ENCODE data around the gene FLNC. TPM values are rescaled to one million over a fixed set of nuclear protein-coding genes. Genes with fewer than 3 reads are reported as not detected.

FLNC gene
- total and polyA plus RNA-seq, 9 of the 15 experiments (the other 6 are each of a cell fraction or from before 2014, with no cell fraction given) = 0.90 to 155 (median 28.8) TPM

DNA sequence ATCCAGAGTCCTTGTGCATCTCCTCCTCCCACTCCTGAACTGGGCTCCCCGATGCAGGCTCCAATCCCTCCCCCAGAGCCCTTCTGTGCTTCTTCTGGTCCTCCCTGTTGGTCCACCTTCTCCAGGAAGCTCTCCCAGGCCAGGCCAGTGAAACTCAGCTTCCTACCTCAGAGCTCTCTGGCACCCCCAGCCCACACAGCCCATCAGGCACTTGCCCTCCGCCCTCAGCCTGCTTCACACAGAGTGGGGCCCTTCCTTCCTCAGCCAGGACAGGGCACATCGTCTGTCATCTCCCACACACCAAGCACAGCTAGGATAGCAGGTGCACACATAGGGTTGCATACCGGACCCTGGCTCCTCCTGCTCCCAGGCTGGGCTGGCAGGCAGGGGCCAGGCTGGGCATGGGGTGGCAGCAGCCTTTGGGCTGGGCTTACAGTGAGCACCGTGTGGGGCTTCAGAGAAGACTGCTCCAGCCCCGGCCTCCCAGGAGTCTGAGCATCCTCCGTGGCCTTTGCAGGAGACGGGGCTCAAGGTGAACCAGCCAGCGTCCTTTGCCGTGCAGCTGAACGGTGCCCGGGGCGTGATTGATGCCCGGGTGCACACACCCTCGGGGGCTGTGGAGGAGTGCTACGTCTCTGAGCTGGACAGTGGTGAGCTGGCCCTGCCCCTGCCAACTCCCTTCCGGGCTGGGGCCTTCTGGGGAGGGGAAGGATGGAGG, 26.0 kb downstream of the FLNC start (continued):
- peak; percentile 46 for TF ChIP-seq RBM22 (IDR thresholded peaks at IDR 0.05; ENCODE audit: low read depth, low read length, poor library complexity, severe bottlenecking)

DNA sequence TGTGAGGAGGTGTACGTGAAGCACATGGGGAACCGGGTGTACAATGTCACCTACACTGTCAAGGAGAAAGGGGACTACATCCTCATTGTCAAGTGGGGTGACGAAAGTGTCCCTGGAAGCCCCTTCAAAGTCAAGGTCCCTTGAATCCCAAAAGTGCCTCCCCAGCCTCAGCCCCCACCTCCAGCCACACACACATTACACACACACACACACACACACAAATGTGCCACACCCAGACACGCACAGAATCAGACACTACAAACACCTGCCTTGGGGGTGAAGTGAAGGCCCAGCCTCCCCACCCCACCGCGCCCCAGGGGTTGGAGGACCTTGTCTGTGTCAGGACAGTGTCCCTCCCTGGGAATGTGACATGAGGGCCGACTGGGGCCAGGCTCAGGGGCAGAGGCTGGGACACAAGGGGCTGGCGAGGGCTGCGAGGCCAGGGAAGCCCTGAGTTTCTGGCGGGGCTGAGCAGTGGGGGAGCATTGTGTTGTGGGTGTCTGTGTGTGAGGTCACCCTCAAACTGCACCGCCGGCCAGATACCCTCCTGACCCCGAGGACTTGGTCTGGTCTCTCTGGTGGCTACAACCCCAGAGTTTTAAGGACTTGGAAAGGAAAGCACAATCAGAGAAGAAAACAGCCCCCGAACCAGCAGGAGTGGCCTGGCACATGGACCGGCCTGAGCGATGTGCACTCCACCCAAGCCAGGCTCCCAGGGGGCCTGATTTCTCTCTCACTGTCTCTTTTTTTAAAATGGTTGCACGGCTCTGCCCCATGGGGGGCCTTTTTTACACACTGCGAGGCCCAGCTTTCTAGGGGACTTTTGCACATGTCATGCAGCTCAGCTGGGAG, 28.4 kb downstream of the FLNC start:
- ATAC-seq (no peak), FAIRE-seq (no peak), DNase-seq (ENCODE audit: extremely low read depth in 1 of 4, low spot score in 3 of 4) (peak; percentile 55 to 62 (median 56))
- ChIA-PET POLR2A (interaction anchor here (2.5 to 7.1 kb wide), 3 partner anchors 10 to 118 kb away, joined by 21 to 47 read pairs (median 40); partner anchors contain the start of gene CALU), CTCF (ENCODE audit: low intra/inter-chr PET ratio) (no interaction called here)
- peaks cover 57% of the 10 kb centered on the region; the same call in 2 of the 3 replicates for H3K36me3 ChIP-seq (ENCODE audit: control insufficient read depth, insufficient read depth, low read length)
- peaks cover 38 to 80% of the 10 kb centered on the region in 2 experiments for H3K4me1 ChIP-seq (replicated peaks in 1 of 2; ENCODE audit: control insufficient read depth in 2 of 2, insufficient read depth in 2 of 2, low read length in 2 of 2)
- in situ Hi-C loops (cut with MboI) = loop anchor here (5.0 kb wide), 1 partner anchor 54 kb away; the partner anchor contains the start of gene KCP
- no peak overlapping the region for H2AFZ ChIP-seq (ENCODE audit: low read depth, low read length)
- BruUV-seq (replicated peaks) = no TSS peak
- no peak overlapping the region for H3K4me3 ChIP-seq
- H3K27me3 ChIP-seq (ENCODE audit: control insufficient read depth in 2 of 2, insufficient read depth in 2 of 2, low read length in 2 of 2) = no peaks in the 10 kb centered on the region
- H4K20me1 ChIP-seq (replicated peaks; ENCODE audit: control insufficient read depth, insufficient read depth, low read length) = peaks cover 3% of the 10 kb centered on the region; the same call in 1 of the 2 replicates
- intact Hi-C loops (cut with micrococcal nuclease) = no loop called here
- H3K79me2 ChIP-seq (ENCODE audit: control insufficient read depth, insufficient read depth, low read length) = peaks cover 16% of the 10 kb centered on the region
- H3K27ac ChIP-seq (ENCODE audit: extremely low read depth, low read depth, low read length) = peak overlapping the region; percentile 84
- no peaks in the 10 kb centered on the region for H3K9me3 ChIP-seq (replicated peaks; ENCODE audit: control insufficient read depth, insufficient read depth, low read depth, low read length)
- 51% methylated on average over 18 of the region's 18 CpGs for WGBS (ENCODE audit: insufficient coverage, low coverage, missing lambda C conversion rate)
- H3K9me1 ChIP-seq (ENCODE audit: control insufficient read depth, insufficient read depth, low read length) = no peaks in the 10 kb centered on the region
- H3K4me2 ChIP-seq (ENCODE audit: insufficient read depth, low read length) = no peak overlapping the region
- H3K9ac ChIP-seq (ENCODE audit: insufficient read depth in 1 of 2, low read depth in 2 of 2, low read length in 2 of 2) = peak overlapping the region in 1 of 2 experiments; percentile 86; a peak in 2 of 4 replicates
- TF ChIP-seq, protein P1, sequence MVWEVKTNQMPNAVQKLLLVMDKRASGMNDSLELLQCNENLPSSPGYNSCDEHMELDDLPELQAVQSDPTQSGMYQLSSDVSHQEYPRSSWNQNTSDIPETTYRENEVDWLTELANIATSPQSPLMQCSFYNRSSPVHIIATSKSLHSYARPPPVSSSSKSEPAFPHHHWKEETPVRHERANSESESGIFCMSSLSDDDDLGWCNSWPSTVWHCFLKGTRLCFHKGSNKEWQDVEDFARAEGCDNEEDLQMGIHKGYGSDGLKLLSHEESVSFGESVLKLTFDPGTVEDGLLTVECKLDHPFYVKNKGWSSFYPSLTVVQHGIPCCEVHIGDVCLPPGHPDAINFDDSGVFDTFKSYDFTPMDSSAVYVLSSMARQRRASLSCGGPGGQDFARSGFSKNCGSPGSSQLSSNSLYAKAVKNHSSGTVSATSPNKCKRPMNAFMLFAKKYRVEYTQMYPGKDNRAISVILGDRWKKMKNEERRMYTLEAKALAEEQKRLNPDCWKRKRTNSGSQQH (CRISPR knock-in tag; IDR thresholded peaks at IDR 0.05) = 0 out of 2 replicates have a peak, but pooled peaks have one; percentile 40
- TF ChIP-seq CREM (IDR thresholded peaks at IDR 0.05; ENCODE audit: low read depth) (no peak), HOXB6 (CRISPR knock-in tag; IDR thresholded peaks at IDR 0.05; ENCODE audit: borderline replicate concordance) (no peak), POU5F1 (IDR thresholded peaks at IDR 0.05; ENCODE audit: borderline replicate concordance, low read depth, low read length, partially characterized antibody) (peak; percentile 8), DNMT1 (IDR thresholded peaks at IDR 0.05) (no peak), ZNF766 (CRISPR knock-in tag; conservative IDR thresholded peaks at IDR 0.05) (no peak), RBFOX2 (IDR thresholded peaks at IDR 0.05; ENCODE audit: low read depth, low read length) (peak; percentile 62), ELF4 (CRISPR knock-in tag; IDR thresholded peaks at IDR 0.05) (0 out of 2 replicates have a peak, but pooled peaks have one; percentile 74), MYC (IDR thresholded peaks at IDR 0.05; ENCODE audit: low read depth, low read length) (no peak), MYC (CRISPR knock-in tag; IDR thresholded peaks at IDR 0.05; ENCODE audit: borderline replicate concordance, low read depth) (0 out of 2 replicates have a peak, but pooled peaks have one; percentile 27), RBM22 (IDR thresholded peaks at IDR 0.05; ENCODE audit: low read depth, low read length, poor library complexity, severe bottlenecking) (peak; percentile 80)
- TF ChIP-seq, protein P2, sequence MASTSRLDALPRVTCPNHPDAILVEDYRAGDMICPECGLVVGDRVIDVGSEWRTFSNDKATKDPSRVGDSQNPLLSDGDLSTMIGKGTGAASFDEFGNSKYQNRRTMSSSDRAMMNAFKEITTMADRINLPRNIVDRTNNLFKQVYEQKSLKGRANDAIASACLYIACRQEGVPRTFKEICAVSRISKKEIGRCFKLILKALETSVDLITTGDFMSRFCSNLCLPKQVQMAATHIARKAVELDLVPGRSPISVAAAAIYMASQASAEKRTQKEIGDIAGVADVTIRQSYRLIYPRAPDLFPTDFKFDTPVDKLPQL (IDR thresholded peaks at IDR 0.05; ENCODE audit: extremely low read depth, insufficient read length) = no peak
- TF ChIP-seq, protein P3, sequence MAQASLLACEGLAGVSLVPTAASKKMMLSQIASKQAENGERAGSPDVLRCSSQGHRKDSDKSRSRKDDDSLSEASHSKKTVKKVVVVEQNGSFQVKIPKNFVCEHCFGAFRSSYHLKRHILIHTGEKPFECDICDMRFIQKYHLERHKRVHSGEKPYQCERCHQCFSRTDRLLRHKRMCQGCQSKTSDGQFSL (CRISPR knock-in tag; IDR thresholded peaks at IDR 0.05) = 0 out of 2 replicates have a peak, but pooled peaks have one; percentile 40
- TF ChIP-seq, protein P3 (tag; IDR thresholded peaks at IDR 0.05) = 0 out of 4 replicates have a peak, but pooled peaks of 1 of the 2 experiments have one; percentile 31
